ENCODE results near the gene TSNAX.
"Not testable (repeated sequence)": the region's sequence is repeated elsewhere in the genome, so short reads cannot be mapped to it uniquely, and the experiment has no call there.

The TSNAX gene

DNA sequence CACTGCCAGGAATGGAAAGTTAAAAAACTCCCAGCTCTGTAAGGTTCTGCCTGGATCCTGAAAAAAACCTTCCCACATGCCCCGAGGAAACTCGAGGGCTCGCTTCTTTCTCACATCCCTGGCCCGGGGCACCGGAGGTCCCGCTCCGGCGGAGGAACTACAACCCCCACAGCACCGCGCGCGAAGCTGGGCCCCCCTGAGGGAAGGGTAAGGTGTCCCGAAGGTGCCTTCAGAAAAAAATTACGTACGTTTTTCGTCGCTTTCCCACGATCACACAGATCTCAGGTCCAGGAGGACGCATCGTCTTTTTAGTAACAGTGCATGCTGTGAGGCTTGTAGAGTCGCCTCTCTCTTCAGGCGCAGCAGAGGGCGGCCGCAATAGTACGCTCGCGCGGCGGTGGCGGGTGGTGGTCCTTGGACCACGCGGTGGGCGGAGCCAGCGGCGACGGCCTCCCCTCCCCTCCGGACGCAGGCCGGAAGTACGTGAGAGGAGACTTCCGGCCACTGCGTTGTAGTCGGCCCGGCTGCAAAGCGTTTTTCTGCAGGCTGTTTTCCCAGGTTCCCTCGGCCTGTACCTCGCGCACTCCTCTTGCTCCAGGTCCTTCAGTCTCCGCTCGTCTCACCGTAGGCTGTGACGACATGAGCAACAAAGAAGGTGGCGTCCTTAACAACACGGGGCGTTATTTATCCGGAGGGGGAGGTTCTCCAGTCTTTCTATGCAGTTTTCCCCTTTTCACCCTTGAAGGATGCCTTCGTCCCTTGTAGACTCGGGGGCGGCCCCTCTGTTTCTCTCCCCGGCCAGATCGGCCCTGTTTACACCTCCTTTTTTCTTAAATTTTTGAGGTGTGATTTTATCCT is at the start of gene TSNAX:
Gene TSNAX (plus strand): TSS at position 498 of the 858 bp plus-strand sequence. CDS start 142 bp downstream, at position 640.
- DNase-seq (ENCODE audit: extremely low spot score, insufficient read length, low read depth) = peak; percentile 94
- peak; percentile 95 for FAIRE-seq

GRCh38 chr1:231478811-231479210 is 49.7 kb upstream of the TSNAX start:
- DNase-seq (ENCODE audit: extremely low spot score, insufficient read length, low read depth) = no peak
- FAIRE-seq = no peak

DNA sequence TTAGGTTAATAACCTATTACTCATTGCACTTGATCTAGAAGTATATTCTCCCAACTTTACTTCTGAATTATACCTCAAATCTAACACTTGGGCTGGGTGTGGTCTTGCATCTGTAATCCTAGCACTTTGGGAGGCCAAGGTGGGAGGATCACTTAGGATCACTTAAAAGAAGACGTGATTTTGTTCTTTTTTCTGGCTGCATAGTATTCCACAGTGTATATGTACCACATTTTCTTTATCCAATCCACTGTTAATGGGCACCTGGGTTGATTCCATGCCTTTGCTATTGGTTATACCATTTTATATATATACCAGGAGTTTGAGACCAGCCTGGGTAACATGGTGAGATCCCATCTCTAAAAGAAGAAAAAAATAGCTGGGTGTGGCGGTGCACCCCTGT is 48.5 kb upstream of the TSNAX start:
- DNase-seq (ENCODE audit: extremely low spot score, insufficient read length, low read depth) (no peak), FAIRE-seq (no peak)

GRCh38 chr1:231481289-231481688 is 47.2 kb upstream of the TSNAX start:
- FAIRE-seq (no peak), DNase-seq (ENCODE audit: extremely low spot score, insufficient read length, low read depth) (no peak)

DNA sequence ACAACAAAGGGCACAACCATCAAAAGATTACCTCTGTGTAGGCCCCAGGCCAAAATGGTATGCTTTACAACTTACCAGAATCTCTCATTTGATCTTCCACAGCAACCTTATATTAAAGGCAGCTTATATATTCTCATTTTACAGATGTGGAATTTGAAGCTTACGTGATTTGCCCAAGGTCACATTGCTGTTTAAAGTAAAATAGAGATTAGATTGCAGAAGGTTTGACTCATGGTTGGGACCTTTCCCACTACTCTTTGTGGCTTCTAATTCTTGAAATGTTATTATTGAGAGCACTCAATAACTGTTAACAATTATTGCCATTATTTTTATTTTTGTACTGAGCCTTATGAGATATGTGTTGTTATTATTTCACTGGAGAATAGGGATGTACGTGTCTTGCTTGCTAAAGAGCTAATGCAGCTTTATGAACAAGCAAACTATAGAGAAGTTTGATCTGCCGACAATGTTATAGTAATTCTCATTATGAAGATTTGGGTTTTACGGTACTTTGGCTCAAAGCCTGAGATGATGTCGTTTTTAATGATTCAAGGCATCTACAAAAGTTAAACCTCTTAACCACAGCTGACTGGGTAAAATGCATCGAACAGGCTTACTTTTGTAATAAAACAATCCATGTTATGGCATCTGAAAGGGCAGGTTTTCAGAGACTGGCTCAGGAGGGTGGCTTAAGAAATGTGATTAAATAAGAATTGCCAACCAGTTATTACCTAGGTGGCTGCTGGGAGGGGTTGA is 43.3 kb upstream of the TSNAX start:
- FAIRE-seq = no peak

DNA sequence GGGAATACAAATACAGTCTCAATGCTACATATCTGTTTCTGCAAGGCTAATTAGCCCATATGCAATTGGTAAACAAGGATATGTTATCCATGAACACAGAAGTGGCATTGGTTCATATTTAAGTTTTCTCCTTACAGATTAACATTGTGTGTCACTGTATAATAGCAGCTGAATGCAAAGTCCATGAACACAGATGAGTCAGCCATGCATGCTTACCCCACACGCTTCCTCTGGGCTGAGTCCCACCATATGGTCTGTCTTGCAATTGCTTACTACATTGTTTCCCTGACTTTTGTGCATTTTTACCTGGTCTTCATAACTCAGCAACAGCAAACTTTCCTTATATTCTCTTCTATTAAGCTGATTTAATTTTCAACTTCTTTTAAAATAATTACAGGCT is 41.5 kb upstream of the TSNAX start:
- DNase-seq (ENCODE audit: extremely low spot score, insufficient read length, low read depth) = no peak
- no peak for FAIRE-seq

More for the DNA sequence above, 43.3 kb upstream of the TSNAX start:
- DNase-seq (ENCODE audit: extremely low spot score, insufficient read length, low read depth) = no peak

DNA sequence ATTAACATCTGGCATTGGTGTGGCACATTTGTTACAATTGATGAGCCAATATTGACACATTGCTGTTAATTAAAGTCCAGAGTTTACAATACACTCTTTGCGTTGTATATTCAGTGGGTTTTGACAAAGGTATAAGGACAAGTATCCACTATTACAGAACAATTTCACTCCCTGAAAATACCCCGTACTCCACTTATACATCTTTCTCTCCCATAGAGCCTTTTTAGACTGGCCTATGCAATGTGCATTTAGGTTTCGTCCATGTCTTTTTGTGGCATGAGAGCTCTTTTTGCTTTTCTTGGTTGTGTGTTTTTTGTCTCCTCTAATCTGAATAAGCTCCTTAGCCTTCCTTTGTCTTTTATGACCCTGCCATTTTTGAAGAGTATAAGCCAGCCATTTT is 40.6 kb upstream of the TSNAX start:
- DNase-seq (ENCODE audit: extremely low spot score, insufficient read length, low read depth) (no peak), FAIRE-seq (no peak)

DNA sequence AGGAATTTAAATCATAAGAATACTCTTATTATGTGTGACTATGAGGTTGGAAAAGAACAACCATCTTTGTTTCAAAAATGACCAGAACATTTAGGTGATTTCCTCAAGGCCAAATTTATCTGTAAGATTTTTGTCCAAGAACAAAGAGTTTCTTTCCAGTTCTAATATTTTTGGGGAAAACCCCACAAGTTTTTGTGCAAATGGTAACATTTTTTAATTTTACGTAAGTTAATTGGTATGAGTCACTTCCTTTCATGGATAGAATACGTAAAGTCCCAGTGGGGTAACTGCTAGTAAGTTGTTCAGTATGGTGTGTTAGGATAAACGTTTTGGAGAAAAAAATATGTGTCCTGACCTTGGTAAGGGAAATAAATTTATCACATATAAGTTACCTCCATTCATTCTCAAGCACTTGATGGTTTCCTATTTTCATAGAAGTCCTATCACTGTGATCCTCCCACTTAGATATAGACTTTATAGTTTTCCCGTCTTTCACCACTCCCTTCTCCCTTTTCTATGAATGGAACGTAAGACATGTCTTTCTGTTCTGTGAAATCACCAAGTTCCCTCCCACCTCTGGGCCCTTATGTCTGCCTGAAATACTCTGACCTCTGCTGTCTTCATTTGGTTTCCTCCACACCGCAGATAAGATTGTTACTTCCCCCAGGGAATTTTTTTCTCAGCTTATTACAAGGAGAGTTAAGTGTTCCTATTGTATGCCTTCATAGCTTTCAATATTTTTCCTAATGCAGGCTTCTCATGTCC is 34.9 kb upstream of the TSNAX start:
- DNase-seq (ENCODE audit: extremely low spot score, insufficient read length, low read depth) = no peak
- FAIRE-seq = no peak

DNA sequence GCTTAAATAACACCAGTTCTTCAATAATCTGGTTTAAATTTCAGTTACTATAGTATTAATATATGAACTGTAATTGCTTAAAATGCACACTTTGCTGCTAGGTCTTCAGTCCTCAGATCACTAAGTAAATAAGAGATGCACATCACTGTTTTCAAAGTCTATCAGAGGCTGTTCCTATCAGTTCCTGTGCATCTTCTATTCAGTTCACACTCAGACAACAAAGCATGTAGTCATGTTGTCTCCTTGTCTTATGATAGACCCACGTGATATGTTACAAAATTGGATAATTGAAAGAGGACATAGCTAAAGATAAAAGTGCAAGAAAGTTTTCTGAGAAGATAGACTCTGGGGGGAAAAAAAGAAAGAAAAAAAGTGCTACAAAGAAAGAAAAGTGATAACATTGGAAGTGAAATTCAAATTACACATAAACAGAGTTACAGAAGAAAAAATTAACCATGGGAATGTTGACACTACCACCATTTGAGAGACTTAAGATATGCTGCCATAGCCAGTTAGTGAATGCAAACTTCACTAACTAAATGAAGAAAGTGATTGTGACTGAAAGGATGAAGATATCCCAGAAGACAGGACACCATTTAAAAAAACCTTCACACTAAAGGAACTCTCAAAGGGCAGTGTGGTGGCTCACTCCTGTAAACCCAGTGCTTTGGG is 33.9 kb upstream of the TSNAX start:
- DNase-seq (ENCODE audit: extremely low spot score, insufficient read length, low read depth) = no peak
- no peak for FAIRE-seq

GRCh38 chr1:231497629-231498152 is 30.8 kb upstream of the TSNAX start:
- no peak for FAIRE-seq

GRCh38 chr1:231499148-231499763 is 29.2 kb upstream of the TSNAX start:
- no peak for DNase-seq (ENCODE audit: extremely low spot score, insufficient read length, low read depth)
- FAIRE-seq = no peak

More at GRCh38 chr1:231497629-231498152, 30.8 kb upstream of the TSNAX start:
- no peak for DNase-seq (ENCODE audit: extremely low spot score, insufficient read length, low read depth)

GRCh38 chr1:231500666-231501065 is 27.8 kb upstream of the TSNAX start:
- DNase-seq (ENCODE audit: extremely low spot score, insufficient read length, low read depth) (no peak), FAIRE-seq (no peak)

- FAIRE-seq = not testable (repeated sequence)
These were observed 25.3 kb upstream of the TSNAX start for GRCh38 chr1:231503168-231503567.

GRCh38 chr1:231507476-231508355 is 20.8 kb upstream of the TSNAX start:
- no peak for FAIRE-seq
- no peak for DNase-seq (ENCODE audit: extremely low spot score, insufficient read length, low read depth)

More at GRCh38 chr1:231503168-231503567, 25.3 kb upstream of the TSNAX start:
- not testable (repeated sequence) for DNase-seq (ENCODE audit: extremely low spot score, insufficient read length, low read depth)

- DNase-seq (ENCODE audit: extremely low spot score, insufficient read length, low read depth) = no peak
These were observed 20.0 kb upstream of the TSNAX start for GRCh38 chr1:231508497-231508896.

GRCh38 chr1:231508941-231509340 is 19.5 kb upstream of the TSNAX start:
- DNase-seq (ENCODE audit: extremely low spot score, insufficient read length, low read depth) = no peak

More at GRCh38 chr1:231508497-231508896, 20.0 kb upstream of the TSNAX start:
- FAIRE-seq = no peak

DNA sequence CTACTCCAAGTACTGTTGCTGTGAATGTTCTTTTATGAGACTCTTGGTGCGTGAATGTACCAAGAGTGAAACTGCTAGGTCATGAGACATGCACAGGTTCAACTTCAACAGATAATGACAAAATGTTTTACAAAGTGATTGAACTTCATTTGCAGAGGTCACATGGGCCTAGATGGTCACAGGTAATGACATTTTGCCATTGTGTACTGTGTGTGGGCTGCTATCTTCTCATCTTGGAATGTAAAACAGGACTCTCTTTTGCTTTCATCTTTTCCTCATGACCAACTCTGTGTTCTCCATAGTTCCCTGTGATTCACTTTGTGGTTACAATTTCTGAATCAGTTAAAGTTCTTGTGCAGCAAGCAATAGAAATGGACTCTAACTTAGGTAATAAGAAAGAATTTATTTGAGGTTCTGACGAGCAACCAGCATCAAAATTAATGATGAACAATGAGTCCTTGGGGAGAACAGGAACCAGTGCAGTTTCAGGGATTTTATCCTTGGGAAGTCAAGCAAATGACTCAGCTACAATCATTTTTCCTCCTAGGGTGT is 16.2 kb upstream of the TSNAX start:
- no peak for DNase-seq (ENCODE audit: extremely low spot score, insufficient read length, low read depth)
- peak; percentile 24 for FAIRE-seq

More at GRCh38 chr1:231508941-231509340, 19.5 kb upstream of the TSNAX start:
- FAIRE-seq = no peak

DNA sequence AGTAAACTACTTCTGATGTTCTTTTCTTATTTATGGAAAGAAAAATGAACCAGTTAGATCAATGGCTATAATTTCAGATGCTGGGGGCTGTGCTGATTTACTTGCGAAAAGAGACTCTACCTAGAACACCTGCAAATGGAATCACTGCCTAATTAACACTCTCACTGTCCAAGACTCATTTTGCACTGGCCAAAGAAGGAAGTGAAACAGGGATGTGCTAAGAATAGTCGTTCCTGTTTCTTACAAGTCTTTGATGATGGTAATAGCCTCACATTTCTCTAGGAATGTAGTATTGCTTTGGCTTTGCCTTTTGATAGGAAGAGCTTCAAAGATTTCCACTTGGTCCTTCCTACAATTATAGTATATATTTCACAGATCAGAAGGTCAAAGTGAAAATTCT is 12.7 kb upstream of the TSNAX start:
- no peak for FAIRE-seq

More for the DNA sequence above, 12.7 kb upstream of the TSNAX start:
- no peak for DNase-seq (ENCODE audit: extremely low spot score, insufficient read length, low read depth)

All from GM18507 (cell line).